HEK293 (cell line): ENCODE measurements around the gene HMCN2.

Experiments
- CTCF ChIA-PET: fragments of 350-600 bp; formaldehyde crosslinking; extraction: SDS; loops from one replicate; lab custom pipeline; 2021; ENCODE audit warnings: antibody characterized with exemption; lab: Yijun Ruan, JAX
- POLR2A ChIA-PET: fragments of 300-600 bp; formaldehyde crosslinking; extraction: SDS; loops from one replicate; lab custom pipeline; 2020; ENCODE audit warnings: antibody characterized with exemption, inconsistent platforms; lab: Yijun Ruan, JAX
- H3K27ac ChIP-seq: fragments of 200-500 bp; sonication (Bioruptor generic); 2 replicates; pipeline ENCODE4 v1.5.1; 2014; ENCODE audit warnings: low read depth, low read length, control low read depth, inconsistent platforms; ENCODE audit errors: extremely low read depth
- H3K36me3 ChIP-seq, 2 experiments: fragments of 200-500 bp in 1 of 2; sonication (Bioruptor generic) in 1 of 2; 1 replicate in 1 of 2; 2 replicates in 1 of 2; pipeline ENCODE4 v1.5.1; 2014 to 2017; ENCODE audit warnings: inconsistent platforms in 2 of 2, low read length in 2 of 2; ENCODE audit not compliant: control insufficient read depth in 2 of 2, insufficient read depth in 1 of 2
- H3K4me1 ChIP-seq: fragments of 200-500 bp; sonication (Bioruptor generic); 2 replicates; pipeline ENCODE4 v1.5.1; 2014; ENCODE audit warnings: mild to moderate bottlenecking, low read length, inconsistent platforms; ENCODE audit not compliant: control insufficient read depth, insufficient read depth
- H3K4me3 ChIP-seq: 2 replicates; pipeline ENCODE4 v1.5.1; 2011; ENCODE audit warnings: low read depth, mild to moderate bottlenecking, control low read depth, low read length, moderate library complexity
- H3K9me3 ChIP-seq: fragments of 200-500 bp; sonication (Bioruptor generic); 2 replicates; pipeline ENCODE4 v1.5.1; 2014; ENCODE audit warnings: low read depth, low read length, inconsistent platforms; ENCODE audit not compliant: control insufficient read depth, insufficient read depth
- EGR2 ChIP-seq: fragments of 450-650 bp; formaldehyde crosslinking; IDR thresholded peaks from 2 replicates; pipeline ENCODE4 v1.5.1; 2016; ENCODE audit warnings: low read depth, missing biosample characterization, missing genetic modification characterization
- HOXD13 ChIP-seq: sonication (generic); formaldehyde crosslinking; IDR thresholded peaks from 2 replicates; pipeline ENCODE4 v1.8.0; 2022; ENCODE audit warnings: missing genetic modification reagents, borderline replicate concordance
- KLF10 ChIP-seq: fragments of 450-650 bp; IDR thresholded peaks from 2 replicates; pipeline ENCODE4 v1.5.1; 2018; ENCODE audit warnings: missing biosample characterization, mild to moderate bottlenecking, missing genetic modification characterization
- KLF7 ChIP-seq: fragments of 450-650 bp; formaldehyde crosslinking; IDR thresholded peaks from 2 replicates; pipeline ENCODE4 v1.5.1; 2016; ENCODE audit warnings: missing biosample characterization, missing genetic modification characterization, borderline replicate concordance
- MYNN ChIP-seq: fragments of 450-650 bp; formaldehyde crosslinking; IDR thresholded peaks from 2 replicates; pipeline ENCODE4 v1.5.1; 2016; ENCODE audit warnings: missing biosample characterization, missing genetic modification characterization, borderline replicate concordance
- ZBTB21 ChIP-seq: fragments of 450-650 bp; formaldehyde crosslinking; IDR thresholded peaks from 2 replicates; pipeline ENCODE4 v1.5.1; 2017; ENCODE audit warnings: missing biosample characterization, missing genetic modification characterization
- ZBTB48 ChIP-seq: fragments of 450-650 bp; formaldehyde crosslinking; IDR thresholded peaks from 2 replicates; pipeline ENCODE4 v1.5.1; 2016; ENCODE audit warnings: missing biosample characterization, missing genetic modification characterization
- ZBTB6 ChIP-seq: fragments of 450-650 bp; formaldehyde crosslinking; IDR thresholded peaks from 2 replicates; pipeline ENCODE4 v1.5.1; 2017; ENCODE audit warnings: missing biosample characterization, missing genetic modification characterization
- ZBTB7A ChIP-seq: fragments of 450-650 bp; formaldehyde crosslinking; IDR thresholded peaks from 2 replicates; pipeline ENCODE4 v1.5.1; 2016; ENCODE audit warnings: low read depth, missing biosample characterization, missing genetic modification characterization
- ZBTB8A ChIP-seq: fragments of 450-650 bp; formaldehyde crosslinking; IDR thresholded peaks from 2 replicates; pipeline ENCODE4 v1.5.1; 2016; ENCODE audit warnings: missing biosample characterization, missing genetic modification characterization
- ZFHX2 ChIP-seq: fragments of 450-650 bp; formaldehyde crosslinking; conservative IDR thresholded peaks from 2 replicates; pipeline ENCODE4 v1.5.1; 2016; ENCODE audit warnings: missing biosample characterization, missing genetic modification characterization
- ZIC2 ChIP-seq: fragments of 450-650 bp; formaldehyde crosslinking; IDR thresholded peaks from 2 replicates; pipeline ENCODE4 v1.5.1; 2016; ENCODE audit warnings: missing biosample characterization, missing genetic modification characterization
- ZNF138 ChIP-seq: fragments of 450-650 bp; formaldehyde crosslinking; IDR thresholded peaks from 2 replicates; pipeline ENCODE4 v1.5.1; 2016; ENCODE audit warnings: missing biosample characterization, missing genetic modification characterization, borderline replicate concordance
- ZNF174 ChIP-seq: fragments of 450-650 bp; formaldehyde crosslinking; IDR thresholded peaks from 2 replicates; pipeline ENCODE4 v1.5.0; 2017; ENCODE audit warnings: missing biosample characterization, mild to moderate bottlenecking, missing genetic modification characterization
- ZNF18 ChIP-seq: fragments of 450-650 bp; formaldehyde crosslinking; IDR thresholded peaks from 2 replicates; pipeline ENCODE4 v1.5.1; 2016; ENCODE audit warnings: missing biosample characterization, missing genetic modification characterization
- ZNF266 ChIP-seq: fragments of 450-650 bp; formaldehyde crosslinking; IDR thresholded peaks from 2 replicates; pipeline ENCODE4 v1.5.1; 2016; ENCODE audit warnings: missing biosample characterization, missing genetic modification characterization, low read depth
- ZNF311 ChIP-seq: fragments of 450-650 bp; formaldehyde crosslinking; IDR thresholded peaks from 2 replicates; pipeline ENCODE4 v1.5.1; 2017; ENCODE audit warnings: missing biosample characterization, missing genetic modification characterization, borderline replicate concordance
- ZNF350 ChIP-seq: fragments of 450-650 bp; formaldehyde crosslinking; IDR thresholded peaks from 2 replicates; pipeline ENCODE4 v1.5.0; 2017; ENCODE audit warnings: missing biosample characterization, mild to moderate bottlenecking, missing genetic modification characterization
- ZNF433 ChIP-seq: fragments of 450-650 bp; formaldehyde crosslinking; IDR thresholded peaks from 2 replicates; pipeline ENCODE4 v1.5.1; 2016; ENCODE audit warnings: missing biosample characterization, missing genetic modification characterization, low read depth
- ZNF48 ChIP-seq: fragments of 450-650 bp; formaldehyde crosslinking; IDR thresholded peaks from 2 replicates; pipeline ENCODE4 v1.5.1; 2016; ENCODE audit warnings: missing biosample characterization, missing genetic modification characterization
- ZNF513 ChIP-seq: fragments of 450-650 bp; IDR thresholded peaks from 2 replicates; pipeline ENCODE4 v1.5.1; 2018; ENCODE audit warnings: missing biosample characterization, missing genetic modification characterization
- ZNF549 ChIP-seq: fragments of 450-650 bp; IDR thresholded peaks from 2 replicates; pipeline ENCODE4 v1.5.1; 2018; ENCODE audit warnings: missing biosample characterization, missing genetic modification characterization, mild to moderate bottlenecking, inconsistent platforms, moderate library complexity
- ZNF555 ChIP-seq: fragments of 450-650 bp; formaldehyde crosslinking; conservative IDR thresholded peaks from 2 replicates; pipeline ENCODE4 v1.5.1; 2017; ENCODE audit warnings: missing biosample characterization, mild to moderate bottlenecking, missing genetic modification characterization, inconsistent platforms
- ZNF571 ChIP-seq: fragments of 450-650 bp; formaldehyde crosslinking; IDR thresholded peaks from 2 replicates; pipeline ENCODE4 v1.5.0; 2017; ENCODE audit warnings: missing biosample characterization, missing genetic modification characterization
- ZNF670 ChIP-seq: fragments of 450-650 bp; formaldehyde crosslinking; IDR thresholded peaks from 2 replicates; pipeline ENCODE4 v1.5.1; 2016; ENCODE audit warnings: missing biosample characterization, missing genetic modification characterization, low read depth
- ZNF837 ChIP-seq: fragments of 450-650 bp; formaldehyde crosslinking; IDR thresholded peaks from 2 replicates; pipeline ENCODE4 v1.5.1; 2016; ENCODE audit warnings: missing biosample characterization, missing genetic modification characterization
- ZSCAN23 ChIP-seq: fragments of 450-650 bp; formaldehyde crosslinking; IDR thresholded peaks from 2 replicates; pipeline ENCODE4 v1.5.1; 2016; ENCODE audit warnings: missing biosample characterization, missing genetic modification characterization
- TF ChIP-seq, protein P1 (sequence below): fragments of 450-650 bp; formaldehyde crosslinking; IDR thresholded peaks from 2 replicates; pipeline ENCODE4 v1.5.0; 2017; ENCODE audit warnings: missing biosample characterization, missing genetic modification characterization, borderline replicate concordance
- TF ChIP-seq, protein P2 (sequence below): fragments of 450-650 bp; formaldehyde crosslinking; IDR thresholded peaks from 2 replicates; pipeline ENCODE4 v1.5.1; 2016; ENCODE audit warnings: missing biosample characterization, missing genetic modification characterization

The HMCN2 gene

GRCh38 chr9:130453487-130453886, 187.9 kb downstream of the HMCN2 start (continued):
- TF ChIP-seq ZNF433 = no peak
- TF ChIP-seq KLF10 (tag by site-specific recombination) = no peak
- peak; percentile 99 for TF ChIP-seq ZIC2 (tag by site-specific recombination)
- no peak for TF ChIP-seq ZBTB6
- TF ChIP-seq ZNF18 (tag by site-specific recombination) = no peak
- TF ChIP-seq ZBTB8A = peak; percentile 19; the same call in 1 of the 2 replicates
- no peak for TF ChIP-seq ZNF549
- TF ChIP-seq ZNF174 (tag by site-specific recombination) = no peak
- TF ChIP-seq ZNF138 = no peak

GRCh38 chr9:130454096-130454811, 188.7 kb downstream of the HMCN2 start:
- Histone ChIP-seq H3K36me3 (peaks cover 0 to 5% of the 10 kb centered on the region in 2 experiments; a peak in 1 of 3 replicates), H3K4me1 (peaks cover 2% of the 10 kb centered on the region; the same call in 1 of the 2 replicates), H3K9me3 (no peaks in the 10 kb centered on the region), H3K27ac (no peak overlapping the region), H3K4me3 (no peak overlapping the region)
- ChIA-PET CTCF (interaction anchor here (0.6 to 2.5 kb wide), 10 partner anchors 8 to 256 kb away, joined by 3 to 14 read pairs (median 3); no protein-coding TSS in a partner anchor), POLR2A (interaction anchor here (0.9 to 1.3 kb wide), 2 partner anchors 226 to 239 kb away, joined by 3 to 6 read pairs; partner anchors contain the start of gene EXOSC2)
- TF ChIP-seq ZSCAN23 (tag by site-specific recombination) = no peak
- TF ChIP-seq ZNF555 (tag by site-specific recombination) = no peak
- TF ChIP-seq, protein P1, sequence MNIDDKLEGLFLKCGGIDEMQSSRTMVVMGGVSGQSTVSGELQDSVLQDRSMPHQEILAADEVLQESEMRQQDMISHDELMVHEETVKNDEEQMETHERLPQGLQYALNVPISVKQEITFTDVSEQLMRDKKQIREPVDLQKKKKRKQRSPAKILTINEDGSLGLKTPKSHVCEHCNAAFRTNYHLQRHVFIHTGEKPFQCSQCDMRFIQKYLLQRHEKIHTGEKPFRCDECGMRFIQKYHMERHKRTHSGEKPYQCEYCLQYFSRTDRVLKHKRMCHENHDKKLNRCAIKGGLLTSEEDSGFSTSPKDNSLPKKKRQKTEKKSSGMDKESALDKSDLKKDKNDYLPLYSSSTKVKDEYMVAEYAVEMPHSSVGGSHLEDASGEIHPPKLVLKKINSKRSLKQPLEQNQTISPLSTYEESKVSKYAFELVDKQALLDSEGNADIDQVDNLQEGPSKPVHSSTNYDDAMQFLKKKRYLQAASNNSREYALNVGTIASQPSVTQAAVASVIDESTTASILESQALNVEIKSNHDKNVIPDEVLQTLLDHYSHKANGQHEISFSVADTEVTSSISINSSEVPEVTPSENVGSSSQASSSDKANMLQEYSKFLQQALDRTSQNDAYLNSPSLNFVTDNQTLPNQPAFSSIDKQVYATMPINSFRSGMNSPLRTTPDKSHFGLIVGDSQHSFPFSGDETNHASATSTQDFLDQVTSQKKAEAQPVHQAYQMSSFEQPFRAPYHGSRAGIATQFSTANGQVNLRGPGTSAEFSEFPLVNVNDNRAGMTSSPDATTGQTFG = no peak
- TF ChIP-seq KLF7 = no peak
- TF ChIP-seq MYNN = no peak
- no peak for TF ChIP-seq ZNF350 (tag by site-specific recombination)
- no peak; the same call in 1 of the 2 replicates for TF ChIP-seq ZBTB48 (tag by site-specific recombination)
- TF ChIP-seq ZBTB7A (tag by site-specific recombination) = no peak
- peak; percentile 74 for TF ChIP-seq EGR2 (tag by site-specific recombination)
- TF ChIP-seq, protein P2, sequence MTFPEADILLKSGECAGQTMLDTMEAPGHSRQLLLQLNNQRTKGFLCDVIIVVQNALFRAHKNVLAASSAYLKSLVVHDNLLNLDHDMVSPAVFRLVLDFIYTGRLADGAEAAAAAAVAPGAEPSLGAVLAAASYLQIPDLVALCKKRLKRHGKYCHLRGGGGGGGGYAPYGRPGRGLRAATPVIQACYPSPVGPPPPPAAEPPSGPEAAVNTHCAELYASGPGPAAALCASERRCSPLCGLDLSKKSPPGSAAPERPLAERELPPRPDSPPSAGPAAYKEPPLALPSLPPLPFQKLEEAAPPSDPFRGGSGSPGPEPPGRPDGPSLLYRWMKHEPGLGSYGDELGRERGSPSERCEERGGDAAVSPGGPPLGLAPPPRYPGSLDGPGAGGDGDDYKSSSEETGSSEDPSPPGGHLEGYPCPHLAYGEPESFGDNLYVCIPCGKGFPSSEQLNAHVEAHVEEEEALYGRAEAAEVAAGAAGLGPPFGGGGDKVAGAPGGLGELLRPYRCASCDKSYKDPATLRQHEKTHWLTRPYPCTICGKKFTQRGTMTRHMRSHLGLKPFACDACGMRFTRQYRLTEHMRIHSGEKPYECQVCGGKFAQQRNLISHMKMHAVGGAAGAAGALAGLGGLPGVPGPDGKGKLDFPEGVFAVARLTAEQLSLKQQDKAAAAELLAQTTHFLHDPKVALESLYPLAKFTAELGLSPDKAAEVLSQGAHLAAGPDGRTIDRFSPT = no peak
- TF ChIP-seq ZNF513 (tag by site-specific recombination) = no peak
- TF ChIP-seq ZFHX2 (tag by site-specific recombination) = peak; percentile 77
- no peak for TF ChIP-seq ZBTB21 (tag by site-specific recombination)
- TF ChIP-seq ZNF571 = no peak
- TF ChIP-seq ZNF837 (tag by site-specific recombination) = no peak
- TF ChIP-seq ZNF311 (tag by site-specific recombination) = no peak
- peak; percentile 23; the same call in 1 of the 2 replicates for TF ChIP-seq ZNF266 (tag by site-specific recombination)
- no peak for TF ChIP-seq ZNF48 (tag by site-specific recombination)
- no peak for TF ChIP-seq ZNF670
- no peak for TF ChIP-seq HOXD13
